Measurements from ENCODE around the gene CACNA1B. TPM values are rescaled to one million over a fixed set of nuclear protein-coding genes. Genes with fewer than 3 reads are reported as not detected.

The CACNA1B gene
- total RNA-seq: under 0.01 TPM in 1 of 2 replicates, not detected in the other

DNA sequence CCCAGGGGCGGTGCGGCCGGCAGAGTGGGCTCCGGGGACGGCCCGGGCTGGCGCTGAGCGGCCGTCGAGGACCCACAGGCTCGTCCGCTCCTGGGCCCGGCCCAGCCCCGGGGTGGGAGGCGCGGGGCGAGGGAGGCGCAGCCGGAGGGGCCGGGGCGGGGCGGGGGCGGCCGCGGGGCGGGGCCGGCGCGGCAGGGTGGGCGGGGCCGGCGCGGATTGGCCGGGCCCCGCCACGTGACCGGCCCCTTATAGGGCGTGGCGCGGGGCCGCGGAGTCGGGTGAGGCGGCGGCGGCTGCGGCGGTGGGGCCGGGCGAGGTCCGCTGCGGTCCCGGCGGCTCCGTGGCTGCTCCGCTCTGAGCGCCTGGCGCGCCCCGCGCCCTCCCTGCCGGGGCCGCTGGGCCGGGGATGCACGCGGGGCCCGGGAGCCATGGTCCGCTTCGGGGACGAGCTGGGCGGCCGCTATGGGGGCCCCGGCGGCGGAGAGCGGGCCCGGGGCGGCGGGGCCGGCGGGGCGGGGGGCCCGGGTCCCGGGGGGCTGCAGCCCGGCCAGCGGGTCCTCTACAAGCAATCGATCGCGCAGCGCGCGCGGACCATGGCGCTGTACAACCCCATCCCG lies at the start of gene CACNA1B:
Gene CACNA1B (plus strand): TSS at position 277 of the 617 bp plus-strand sequence. CDS start 152 bp downstream, at position 429.

All from hair follicular keratinocyte (primary cell).